Hematopoietic multipotent progenitor cell treated with erythropoietin and hydrocortisone succinate and interleukin-3 and kit ligand, for 17 days (in vitro differentiated cells): ENCODE measurements around the gene PGBD5.
"Not testable (repeated sequence)": the region's sequence is repeated elsewhere in the genome, so short reads cannot be mapped to it uniquely, and the experiment has no call there.

Experiments
- DNase-seq: peaks from one replicate; pipeline ENCODE4 v3.0.0-alpha.2; 2015; ENCODE audit warnings: low spot score

Gene PGBD5, protein sequence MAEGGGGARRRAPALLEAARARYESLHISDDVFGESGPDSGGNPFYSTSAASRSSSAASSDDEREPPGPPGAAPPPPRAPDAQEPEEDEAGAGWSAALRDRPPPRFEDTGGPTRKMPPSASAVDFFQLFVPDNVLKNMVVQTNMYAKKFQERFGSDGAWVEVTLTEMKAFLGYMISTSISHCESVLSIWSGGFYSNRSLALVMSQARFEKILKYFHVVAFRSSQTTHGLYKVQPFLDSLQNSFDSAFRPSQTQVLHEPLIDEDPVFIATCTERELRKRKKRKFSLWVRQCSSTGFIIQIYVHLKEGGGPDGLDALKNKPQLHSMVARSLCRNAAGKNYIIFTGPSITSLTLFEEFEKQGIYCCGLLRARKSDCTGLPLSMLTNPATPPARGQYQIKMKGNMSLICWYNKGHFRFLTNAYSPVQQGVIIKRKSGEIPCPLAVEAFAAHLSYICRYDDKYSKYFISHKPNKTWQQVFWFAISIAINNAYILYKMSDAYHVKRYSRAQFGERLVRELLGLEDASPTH

DNA sequence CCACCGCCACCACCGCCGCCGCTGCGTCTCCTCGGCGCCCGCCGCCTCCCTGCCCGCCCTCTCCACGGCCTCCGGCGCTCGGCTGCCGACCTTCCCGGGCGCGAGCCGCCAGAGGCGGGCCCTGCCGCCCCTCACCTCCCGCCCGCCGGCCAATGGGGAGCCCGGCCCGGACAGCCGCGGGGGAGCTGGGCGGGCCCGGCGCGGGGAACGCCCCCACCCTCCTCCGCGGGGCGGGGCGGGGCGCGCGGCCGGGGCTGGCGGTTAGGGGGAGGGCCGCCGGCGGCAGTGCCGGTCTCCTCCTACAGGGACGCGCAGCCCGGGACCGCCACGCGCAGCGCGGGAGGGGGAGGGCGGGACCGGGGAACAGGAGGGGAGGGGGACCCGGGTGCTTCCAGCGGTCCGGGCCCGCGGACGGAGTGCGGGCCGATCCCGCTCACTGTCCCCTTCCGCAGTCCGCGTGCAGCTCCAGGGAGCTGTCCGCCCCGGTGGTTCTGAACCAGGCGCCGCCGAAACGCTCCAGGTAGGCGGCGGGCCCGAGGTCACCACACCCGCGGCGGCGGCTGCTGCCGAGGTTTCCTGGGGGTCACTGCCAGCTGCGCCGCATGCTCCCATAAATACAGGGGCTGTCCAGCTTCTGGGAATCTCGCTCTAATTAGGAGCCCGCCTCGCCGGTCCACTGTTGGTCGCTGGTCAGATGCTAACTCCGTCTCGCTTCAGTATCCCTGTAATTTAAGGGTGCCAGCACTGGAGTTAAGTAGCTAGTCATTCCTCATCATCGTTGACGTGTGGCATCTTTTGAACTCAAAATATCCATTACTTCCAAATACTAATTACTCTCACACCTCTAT lies at the start of gene PGBD5:
PGBD5 (minus strand) TSS at position 87 of the 848 bp plus-strand sequence. CDS start 404 bp downstream, outside the sequence.
- DNase-seq = peak; percentile 37

GRCh38 chr1:230474924-230475323 lies 48.8 kb upstream of the PGBD5 start:
- not testable (repeated sequence) for DNase-seq

DNA sequence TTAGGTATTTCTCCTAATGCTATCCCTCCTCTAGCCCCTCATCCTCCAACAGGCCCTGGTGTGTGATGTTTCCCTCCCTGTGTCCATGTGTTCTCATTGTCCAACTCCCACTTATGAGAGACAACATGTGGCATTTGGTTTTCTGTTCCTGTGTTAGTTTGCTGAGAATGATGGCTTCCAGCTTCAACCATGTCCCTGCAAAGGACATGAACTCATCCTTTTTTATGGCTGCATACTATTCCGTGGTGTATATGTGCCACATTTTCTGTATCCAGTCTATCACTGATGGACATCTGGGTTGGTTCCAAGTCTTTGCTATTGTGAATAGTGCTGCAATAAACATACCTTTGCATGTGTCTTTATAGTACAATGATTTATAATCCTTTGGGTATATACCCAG lies 44.6 kb upstream of the PGBD5 start:
- not testable (repeated sequence) for DNase-seq

DNA sequence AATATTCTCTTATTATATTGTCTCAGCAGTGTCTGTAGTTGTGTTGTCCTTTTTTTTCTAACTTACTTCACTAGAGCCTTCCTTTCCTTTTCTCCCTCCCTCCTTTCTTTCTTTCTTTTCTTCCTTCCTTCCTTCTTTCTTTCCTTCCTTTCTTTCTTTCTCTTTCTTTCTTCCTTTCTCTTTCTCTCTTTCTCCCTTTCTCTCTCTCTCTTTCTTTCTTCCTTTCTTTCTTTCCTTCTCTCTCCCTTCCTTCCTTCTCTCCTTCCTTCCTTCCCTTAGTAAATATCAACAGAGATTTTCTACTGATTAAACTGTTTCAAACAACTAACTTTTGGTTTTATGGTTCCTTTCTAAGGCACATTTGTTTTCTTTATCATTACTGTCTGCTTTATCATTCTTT lies 43.1 kb upstream of the PGBD5 start:
- DNase-seq = no peak

GRCh38 chr1:230465691-230466090 lies 39.6 kb upstream of the PGBD5 start:
- no peak for DNase-seq

GRCh38 chr1:230464671-230465070 lies 38.5 kb upstream of the PGBD5 start:
- DNase-seq = no peak

DNA sequence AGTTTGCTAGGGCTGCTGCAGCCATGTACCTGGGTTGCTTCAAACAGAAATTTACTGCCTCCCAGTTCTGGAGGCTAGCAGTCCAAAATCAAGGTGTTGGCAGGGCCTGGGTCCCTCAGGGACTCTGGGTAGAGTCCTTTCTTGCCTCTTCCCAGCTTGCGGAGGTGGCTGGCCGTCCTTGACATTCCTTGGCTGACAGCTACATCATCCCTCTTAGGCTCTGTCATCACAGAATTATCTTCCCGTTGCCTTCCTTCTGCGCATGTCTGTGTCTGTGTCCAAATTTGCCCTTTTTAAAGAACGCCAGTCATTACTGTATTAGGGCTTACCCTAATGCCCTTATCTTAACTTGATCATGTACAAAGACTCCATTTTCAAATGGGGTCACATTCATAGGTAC lies 37.6 kb upstream of the PGBD5 start:
- DNase-seq = no peak

DNA sequence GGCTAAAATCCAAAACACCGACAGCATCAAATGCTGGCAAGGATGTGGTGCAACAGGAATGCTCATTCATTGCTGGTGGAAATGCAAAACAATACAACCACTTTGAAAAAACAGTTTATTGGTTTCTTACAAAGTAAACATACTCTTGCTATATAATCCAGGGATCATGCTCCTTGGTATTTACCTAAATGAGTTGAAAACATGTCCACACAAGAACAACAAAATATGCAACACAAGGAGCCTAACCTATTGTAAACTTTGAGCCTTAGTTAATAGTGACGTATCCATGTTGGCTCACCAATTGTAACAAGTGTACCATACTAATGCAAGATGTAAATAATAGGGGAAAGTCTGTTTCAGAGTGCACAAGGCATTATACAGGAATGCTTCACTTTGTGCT lies 37.2 kb upstream of the PGBD5 start:
- DNase-seq = no peak

DNA sequence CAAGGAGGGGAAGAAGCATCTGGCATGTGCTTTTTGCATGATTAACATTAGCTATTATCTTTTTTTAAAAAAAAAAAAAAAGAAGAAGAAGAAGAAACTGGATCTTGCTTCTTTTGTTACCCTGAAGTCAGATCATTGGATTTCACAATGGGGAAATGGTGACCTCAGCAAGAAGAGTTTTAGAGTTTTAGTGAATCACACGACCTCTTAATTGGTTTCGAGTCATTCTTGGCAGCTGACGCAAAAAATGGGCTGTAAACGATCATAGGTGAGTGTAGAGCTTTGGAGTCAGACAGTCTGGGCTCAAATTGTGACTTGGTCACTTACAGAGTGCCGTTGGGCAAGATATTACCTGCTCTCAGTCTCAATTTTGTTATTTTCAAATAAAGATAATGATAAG lies 33.3 kb upstream of the PGBD5 start:
- no peak for DNase-seq

DNA sequence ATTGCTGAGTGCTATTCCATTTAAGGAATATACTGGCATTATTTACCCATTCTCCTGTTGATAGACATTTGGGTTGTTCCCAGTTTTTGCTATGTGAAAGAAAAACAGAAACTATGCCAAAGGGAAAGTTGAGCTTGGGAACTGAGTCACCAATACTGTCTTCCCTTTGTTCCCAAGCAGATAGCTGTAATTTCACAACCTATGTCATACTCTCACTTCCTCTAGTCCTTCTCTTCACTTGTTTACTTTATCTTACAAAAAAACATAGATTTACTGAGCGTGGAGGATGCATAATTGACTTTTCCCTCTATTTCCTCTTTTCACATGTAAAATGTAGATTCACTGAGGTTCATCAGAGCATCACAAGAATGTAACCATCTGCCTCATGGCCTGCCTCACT lies 32.4 kb upstream of the PGBD5 start:
- DNase-seq = no peak

DNA sequence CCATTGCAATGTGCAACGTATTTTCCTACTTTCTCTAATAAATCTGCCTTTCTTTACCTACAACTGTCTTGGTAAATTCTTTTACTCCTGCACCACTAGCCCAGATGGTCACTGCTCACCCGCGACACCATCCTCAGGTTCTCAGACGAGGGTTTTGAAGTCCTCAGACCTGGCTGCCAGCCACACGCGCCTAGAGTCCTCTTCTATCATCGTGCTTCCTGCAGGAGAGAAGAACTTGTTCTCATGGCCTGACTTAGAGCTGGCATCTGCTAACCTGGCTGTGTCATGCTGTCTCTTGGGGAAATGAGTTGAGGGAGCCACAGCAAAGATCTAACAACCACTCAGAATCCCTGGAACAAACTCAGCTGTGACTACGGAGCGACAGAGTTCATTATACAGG lies 30.3 kb upstream of the PGBD5 start:
- no peak for DNase-seq

DNA sequence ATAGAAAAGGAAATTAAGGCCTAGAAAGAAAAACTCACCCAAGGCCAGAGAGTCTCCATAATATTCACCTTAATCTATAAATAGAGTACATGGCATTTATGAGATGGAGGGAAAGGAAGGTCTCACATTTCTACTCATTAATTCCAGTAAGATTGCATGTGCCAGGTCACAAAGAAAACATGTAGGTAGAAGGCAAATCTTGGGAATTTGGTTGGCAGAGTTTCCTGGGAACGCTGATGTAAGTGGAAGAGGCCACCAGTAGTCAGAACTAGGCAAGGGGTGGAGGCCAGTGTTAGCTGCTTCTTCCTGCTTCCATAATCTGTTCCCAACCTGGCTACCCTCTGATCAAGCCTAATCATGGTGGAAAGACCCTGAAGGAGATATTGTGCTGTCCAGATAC lies 29.2 kb upstream of the PGBD5 start:
- DNase-seq = no peak

- DNase-seq = no peak
Observed at GRCh38 chr1:230453377-230453776, 27.2 kb upstream of the PGBD5 start.

GRCh38 chr1:230441183-230442029 lies 15.3 kb upstream of the PGBD5 start:
- no peak for DNase-seq

GRCh38 chr1:230435108-230435507 lies 9.0 kb upstream of the PGBD5 start:
- no peak for DNase-seq

DNA sequence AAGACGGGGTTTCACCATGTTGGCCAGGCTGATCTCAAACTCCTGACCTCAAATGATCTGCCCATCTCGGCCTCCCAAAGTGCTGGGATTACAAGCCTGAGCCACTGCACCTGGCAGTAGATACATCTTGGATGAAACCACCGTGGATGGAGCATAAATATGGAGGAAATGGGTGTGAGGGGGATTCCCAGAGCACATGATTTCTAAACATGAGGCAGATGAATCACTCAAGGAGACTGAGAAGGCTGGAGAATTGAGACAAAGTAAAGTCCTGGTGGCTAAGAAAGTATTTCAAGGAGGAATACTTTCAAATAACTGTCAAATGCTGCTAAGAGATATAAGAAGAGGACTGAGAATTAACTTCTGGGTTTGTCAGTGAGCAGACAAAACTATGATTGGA lies 5.4 kb upstream of the PGBD5 start:
- no peak for DNase-seq

- DNase-seq = no peak
Observed at GRCh38 chr1:230430499-230430898, 4.4 kb upstream of the PGBD5 start.

DNA sequence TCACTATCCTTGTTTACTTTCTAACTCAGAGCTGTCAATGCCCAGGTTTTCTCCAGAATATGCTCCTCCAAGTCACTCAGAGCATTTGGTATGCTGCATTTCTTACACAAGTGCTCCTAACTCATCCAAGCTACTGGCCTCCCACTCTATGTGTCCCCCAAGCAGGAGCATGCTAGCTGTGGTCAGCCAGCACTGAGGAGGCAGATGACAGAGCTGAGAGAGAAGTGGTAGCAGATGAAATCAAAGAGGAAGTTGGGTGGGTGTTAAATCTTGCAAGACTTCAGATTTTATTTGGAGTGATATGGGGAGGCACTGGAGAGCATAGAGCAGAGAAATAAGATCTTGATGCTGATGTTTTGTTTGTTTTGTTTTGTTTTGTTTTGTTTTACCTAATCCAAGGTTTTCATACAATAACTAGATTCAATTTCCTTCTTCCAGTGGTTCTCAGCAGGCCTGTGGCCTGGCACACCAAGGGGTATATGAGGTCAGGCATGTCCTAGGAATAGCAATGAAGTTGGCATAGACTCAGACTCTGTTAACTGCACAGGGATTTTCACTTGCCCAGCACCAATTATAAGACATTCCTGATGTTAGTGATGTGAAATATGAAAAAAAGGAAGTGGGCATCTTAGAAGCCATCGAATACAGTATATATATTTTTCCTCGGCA lies 3.1 kb upstream of the PGBD5 start:
- DNase-seq = no peak

DNA sequence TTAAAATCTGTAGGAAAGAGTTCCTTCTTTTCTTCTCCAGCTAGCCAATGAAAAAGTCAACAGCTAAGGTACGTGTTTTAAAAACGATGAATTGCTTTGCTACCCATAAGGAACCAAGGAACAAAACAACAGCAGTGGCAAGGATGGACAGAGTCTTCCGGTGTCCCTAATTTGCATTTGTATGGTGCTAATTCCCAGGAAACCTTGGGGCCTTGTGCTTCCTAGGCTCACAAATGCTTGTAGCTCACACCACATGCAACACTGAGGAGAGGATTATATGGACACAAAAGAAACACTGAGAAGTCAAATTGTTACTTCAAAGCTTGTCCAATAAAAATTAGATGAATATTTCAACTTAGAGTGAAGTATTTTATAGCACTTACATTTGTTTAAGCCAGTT lies 1.8 kb upstream of the PGBD5 start:
- DNase-seq = no peak

DNA sequence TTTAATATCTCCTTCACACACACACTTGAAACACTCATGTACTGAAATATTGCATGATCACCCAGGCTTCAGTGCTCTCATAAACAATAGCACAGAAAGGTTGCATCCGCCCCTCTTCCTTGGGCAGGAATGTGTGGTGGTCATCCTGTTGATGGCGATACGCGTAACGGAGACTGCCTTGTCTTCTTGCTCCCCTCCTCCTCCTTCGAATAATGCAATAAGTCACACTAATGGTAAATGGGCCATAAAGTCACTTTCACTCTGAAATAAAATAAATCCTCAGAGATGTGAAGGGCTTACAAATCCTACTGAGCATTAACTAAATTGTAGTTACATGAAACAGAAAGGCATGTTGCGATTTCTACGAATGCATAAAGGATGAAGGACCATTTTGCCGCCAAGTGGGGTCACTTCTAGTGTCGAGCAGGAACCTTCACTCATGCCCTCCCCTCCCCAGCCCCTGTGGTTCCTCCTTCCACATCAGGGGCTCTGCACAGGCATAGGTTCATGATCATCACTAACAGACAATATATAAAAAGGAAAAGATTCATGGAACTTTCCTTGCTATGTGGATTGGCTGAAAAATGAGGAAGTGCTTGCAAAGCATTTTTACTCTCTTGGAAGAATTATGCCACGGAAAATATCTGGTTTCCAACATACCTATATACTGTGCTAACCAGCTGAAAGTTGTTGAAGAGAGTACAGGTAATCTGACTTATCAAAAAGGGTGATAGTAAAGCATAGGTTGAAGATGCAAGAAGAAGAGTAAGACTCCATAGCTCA lies 1.2 kb upstream of the PGBD5 start:
- no peak for DNase-seq
